Ammon's horn (tissue), 1 donor: ENCODE data around the gene METTL2A.
A peak's percentile ranks its signal among the peaks of the same experiment; 100 is the strongest.
"Not testable (repeated sequence)": the region's sequence is repeated elsewhere in the genome, so short reads cannot be mapped to it uniquely, and the experiment has no call there.

Experiments
- DNase-seq: peaks from one replicate; pipeline ENCODE4 v3.0.0-alpha.2; 2016; ENCODE audit warnings: low spot score

The METTL2A gene, protein sequence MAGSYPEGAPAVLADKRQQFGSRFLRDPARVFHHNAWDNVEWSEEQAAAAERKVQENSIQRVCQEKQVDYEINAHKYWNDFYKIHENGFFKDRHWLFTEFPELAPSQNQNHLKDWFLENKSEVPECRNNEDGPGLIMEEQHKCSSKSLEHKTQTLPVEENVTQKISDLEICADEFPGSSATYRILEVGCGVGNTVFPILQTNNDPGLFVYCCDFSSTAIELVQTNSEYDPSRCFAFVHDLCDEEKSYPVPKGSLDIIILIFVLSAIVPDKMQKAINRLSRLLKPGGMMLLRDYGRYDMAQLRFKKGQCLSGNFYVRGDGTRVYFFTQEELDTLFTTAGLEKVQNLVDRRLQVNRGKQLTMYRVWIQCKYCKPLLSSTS

DNA sequence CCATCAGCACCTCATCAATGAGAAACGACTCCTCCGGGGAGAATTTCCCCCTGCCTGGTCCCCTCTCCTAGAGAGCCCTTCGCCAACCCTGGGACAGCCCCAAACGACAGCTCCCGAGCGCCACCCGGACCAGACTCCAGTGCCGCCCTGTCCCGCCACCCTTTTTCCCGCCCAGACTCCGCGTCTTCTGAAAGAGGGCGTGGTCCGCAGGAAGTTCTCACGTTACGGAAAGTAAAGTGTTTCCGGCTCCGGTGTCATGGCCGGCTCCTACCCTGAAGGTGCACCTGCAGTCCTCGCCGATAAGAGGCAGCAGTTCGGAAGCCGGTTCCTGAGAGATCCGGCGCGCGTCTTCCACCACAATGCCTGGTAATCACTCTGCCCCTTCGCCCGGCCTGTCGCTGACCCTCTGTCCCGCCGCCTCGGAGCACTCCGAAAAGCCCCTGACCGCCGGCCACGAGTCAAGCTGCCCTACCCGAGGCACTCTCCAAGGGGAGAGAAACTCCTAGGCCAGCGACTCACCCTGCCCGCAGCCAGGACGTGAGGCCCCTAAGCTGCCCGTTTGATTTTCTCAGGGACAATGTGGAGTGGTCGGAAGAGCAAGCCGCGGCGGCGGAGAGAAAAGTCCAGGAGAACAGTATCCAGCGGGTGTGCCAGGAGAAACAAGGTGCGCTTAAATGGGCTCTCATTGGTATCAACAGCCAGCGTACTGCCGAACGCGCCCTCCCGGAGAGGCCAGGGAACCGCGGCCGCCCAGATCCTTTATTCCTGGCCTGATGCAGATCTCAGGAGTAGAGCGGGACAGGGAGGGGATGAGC, at the start of gene METTL2A:
Gene METTL2A, plus strand, starts transcription at position 251 of the 815 bp plus-strand sequence. Its CDS starts 6 bp downstream, at position 257.
- peak; percentile 89 for DNase-seq

DNA sequence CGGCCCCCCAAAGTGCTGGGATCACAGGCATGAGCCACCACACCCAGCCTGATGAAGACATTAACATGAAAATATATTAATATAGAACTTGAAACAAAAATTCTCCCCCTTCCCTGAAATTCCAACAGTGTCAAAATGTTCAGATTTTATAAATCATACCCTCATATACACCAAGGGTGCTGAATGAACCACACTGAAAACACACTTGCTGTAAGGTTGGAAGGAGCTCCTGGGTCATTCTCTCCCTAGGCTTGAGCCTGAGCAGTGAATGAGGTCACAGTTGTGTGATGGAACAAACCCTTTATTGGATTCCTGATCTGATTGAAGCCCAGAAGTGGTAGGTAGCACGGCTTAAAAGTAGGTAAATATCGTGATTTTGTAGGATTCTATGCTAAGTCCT, 43.4 kb upstream of the METTL2A start, which contains the start of gene EFCAB3:
Gene EFCAB3, plus strand, starts transcription at position 301 of the 400 bp plus-strand sequence. CDS start 2,427 bp downstream, outside the sequence.
- DNase-seq, result no peak

DNA sequence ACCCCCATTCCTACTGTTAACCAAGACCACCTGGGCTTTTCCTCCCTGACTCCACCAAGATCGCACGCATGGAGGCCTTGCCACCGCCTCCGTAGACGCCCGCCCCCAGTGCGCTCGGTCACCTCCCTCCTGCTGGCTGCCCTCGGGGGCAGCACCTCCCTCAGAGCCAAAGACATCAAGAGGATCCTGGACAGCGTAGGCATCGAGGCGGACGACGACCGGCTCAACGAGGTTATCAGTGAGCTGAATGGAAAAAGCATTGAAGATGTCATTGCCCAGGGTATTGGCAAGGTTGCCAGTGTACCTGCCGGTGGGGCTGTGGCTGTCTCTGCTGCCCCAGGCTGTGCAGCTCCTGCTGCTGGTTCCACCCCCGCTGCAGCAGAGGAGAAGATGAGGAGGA, 42.1 kb upstream of the METTL2A start:
- no peak for DNase-seq

DNA sequence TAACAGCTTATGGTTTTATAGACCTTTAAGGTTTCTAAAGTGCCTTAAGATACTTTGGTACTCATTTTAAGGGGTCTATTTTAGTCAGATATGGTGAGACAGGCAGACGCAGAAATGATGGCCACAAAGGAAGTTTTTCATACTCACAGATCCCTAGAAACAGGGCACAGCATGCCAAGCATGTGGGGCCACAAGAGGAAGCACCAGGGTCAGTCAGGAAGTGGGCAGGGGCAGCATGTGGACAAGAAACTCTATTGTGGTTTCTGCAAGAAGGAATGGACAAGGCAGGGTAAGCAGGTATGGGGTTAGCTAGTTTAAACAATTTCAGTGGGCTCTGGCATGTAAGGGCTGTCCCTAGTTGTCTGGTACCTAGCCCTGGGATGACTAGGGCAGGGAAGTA, 34.8 kb upstream of the METTL2A start:
- DNase-seq, result peak; percentile 14

DNA sequence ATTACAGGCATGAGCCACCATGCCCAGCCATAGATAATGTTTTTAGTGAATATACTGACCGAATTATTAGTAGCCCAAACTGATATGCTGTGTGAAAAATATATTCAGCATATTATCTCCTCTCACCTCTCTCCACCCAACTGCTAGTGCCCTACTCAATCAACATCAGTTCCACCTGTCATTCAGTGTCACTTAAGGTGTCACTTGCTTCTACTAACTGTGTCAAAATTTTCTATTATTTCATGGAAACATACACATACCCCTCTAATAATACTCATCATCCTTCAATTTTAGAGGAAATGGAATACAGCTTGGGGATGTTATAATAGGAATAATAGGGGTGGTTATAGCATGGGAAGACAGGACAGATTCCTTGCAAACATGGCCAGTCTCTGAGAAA, 30.8 kb upstream of the METTL2A start:
- DNase-seq, result no peak

DNA sequence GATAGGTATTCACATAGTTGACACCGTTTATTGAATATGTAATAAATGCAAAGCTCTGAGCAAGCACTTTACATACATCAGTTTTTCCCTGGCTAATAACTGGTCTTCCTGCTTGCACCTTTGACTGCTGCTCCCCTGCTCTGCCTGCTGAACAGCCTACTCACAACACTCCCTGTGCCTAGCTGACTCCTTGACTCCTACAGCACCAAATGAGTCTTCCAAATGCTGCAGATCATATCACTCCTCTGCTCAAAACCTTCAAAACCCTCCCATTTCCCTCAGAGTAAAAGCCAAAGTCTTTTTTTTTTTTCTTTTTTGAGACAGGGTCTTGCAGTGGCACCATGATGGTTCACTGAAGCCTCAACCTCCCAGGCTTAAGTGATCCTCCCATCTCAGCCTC, 24.8 kb upstream of the METTL2A start:
- no peak for DNase-seq

DNA sequence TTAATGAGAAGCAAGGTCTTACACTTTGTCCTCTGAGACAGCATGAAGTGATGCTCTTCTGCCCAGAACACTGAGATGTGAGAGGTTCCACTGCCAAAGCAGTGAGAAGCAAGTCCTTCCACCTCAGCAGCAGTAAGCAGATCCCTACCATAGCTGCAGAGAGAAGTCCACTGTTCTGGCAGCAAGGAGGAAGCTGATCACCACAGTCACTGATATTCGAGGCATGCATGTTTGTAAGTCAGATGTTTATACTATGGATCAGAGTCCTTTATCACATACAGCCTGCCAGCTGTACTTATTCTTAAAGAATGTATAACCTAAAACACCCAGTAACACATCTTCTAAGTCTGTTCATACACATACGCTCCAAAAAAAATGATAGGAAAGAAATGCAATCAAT, 18.2 kb upstream of the METTL2A start:
- DNase-seq, result no peak

DNA sequence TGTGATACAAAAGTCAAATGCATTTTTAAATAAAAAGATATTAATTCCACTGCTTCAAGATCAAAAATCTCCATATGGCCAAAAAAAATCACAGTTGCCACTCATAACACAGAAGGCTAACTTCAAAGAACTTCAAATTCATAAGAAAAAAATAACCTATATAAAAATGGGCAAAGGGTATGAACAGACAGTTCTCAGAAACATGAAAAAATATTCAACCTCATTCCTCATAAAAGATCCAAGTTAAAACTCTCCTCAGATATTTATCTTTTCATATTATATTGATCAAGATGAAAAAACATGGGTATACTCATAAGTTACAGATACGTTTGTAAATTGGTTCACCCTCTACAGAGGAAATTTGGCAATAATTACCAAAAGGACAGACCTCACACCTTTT, 10.6 kb upstream of the METTL2A start:
- not testable (repeated sequence) for DNase-seq

DNA sequence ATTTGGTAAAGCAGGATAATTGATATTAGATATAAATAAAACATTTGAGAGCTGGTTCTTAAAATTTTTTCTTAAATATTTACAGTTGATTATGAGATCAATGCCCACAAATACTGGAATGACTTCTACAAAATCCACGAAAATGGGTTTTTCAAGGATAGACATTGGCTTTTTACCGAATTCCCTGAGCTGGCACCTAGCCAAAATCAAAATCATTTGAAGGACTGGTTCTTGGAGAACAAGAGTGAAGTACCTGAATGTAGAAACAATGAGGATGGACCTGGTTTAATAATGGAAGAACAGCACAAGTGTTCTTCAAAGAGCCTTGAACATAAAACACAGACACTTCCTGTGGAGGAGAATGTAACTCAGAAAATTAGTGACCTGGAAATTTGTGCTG, 2.5 kb downstream of the METTL2A start:
- not testable (repeated sequence) for DNase-seq

DNA sequence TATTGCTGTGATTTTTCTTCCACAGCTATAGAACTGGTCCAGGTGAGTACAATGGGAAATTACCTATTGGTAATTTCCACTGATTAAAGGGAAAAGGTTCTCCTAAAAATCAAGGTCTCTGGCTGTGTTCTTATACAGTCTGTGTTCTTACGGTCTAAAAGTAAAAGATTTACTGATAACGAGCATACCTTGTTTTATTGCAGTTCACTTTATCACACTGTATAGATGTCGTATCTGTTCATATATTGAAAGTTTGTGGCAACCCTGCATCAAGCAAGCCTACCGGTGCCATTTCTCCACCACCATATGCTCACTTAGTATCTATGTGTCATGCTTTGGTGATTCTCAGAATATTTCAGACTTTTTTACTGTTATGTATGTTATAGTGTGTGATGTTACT, 11.6 kb downstream of the METTL2A start:
- not testable (repeated sequence) for DNase-seq

DNA sequence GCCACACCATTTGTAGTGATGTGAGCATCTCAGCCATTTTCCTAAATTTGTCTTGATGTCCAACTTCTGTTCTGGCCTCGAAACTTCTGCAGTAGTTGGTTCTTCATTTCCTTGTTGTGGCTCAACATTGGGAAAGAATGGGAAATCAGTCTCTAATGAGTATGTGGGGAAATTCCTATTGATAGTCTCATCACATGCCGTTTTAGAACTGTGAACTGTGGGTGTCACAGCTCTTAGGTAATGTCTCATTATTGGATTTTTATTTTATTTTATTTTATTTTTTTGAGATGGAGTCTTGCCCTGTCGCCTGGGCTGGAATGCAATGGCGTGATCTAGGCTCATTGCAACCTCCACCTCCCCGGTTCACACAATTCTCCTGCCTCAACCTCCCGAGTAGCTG, 17.5 kb downstream of the METTL2A start:
- DNase-seq, result not testable (repeated sequence)

DNA sequence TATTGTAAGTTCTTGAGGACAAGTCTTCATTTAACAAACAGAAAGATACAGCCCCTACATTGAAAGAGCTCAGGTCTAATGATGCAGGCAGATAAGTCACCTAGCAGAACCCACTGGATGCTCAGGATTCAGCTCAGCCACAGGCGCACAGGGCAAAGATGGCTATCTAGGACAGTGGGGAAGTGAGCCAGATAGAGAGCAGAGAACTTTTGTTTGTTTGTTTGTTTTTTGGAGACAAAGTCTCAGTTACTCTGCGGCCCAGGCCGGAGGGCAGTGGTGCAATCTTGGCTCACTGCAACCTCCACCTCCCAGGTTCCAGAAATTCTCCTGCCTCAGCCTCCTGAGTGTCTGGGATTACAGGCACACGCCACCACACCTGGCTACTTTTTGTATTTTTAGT, 20.4 kb downstream of the METTL2A start:
- DNase-seq, result no peak

DNA sequence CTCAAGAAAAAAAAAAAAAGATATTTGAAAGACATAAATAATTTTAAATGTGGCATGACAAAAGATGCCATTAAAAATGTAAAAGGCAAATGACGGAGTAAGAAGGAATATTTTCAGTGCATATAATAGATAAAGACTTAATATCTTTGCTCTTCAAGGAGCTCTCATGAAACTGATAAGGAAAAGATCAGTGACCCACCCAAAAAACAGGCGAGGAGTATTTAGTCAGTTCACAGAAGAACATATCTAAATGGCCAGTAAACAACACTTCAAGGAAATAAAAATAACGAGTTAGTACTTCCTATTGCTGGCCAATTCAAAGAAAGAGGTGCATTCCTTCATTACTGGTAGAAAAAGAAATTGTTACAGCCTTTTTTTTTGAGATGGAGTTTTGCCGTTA, 22.1 kb downstream of the METTL2A start:
- DNase-seq, result not testable (repeated sequence)

DNA sequence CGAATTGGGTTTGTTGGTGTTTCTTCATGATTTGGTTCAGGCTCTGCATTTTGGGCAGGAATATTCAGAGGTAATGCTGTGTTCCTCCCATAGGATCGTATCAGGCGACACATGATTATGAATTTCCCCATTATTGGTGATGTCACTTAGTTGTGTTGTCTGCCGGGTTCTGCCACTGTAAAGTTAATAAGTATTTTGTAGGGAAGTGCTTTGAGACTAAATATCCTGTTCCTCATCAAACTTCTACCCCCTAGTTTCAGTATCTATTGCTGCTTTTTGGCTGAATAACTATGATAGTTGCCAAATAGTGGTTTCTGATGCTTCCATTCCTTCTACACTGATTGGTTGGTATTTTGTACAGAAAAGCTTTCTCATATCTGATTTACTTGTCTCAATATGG, 28.5 kb downstream of the METTL2A start:
- not testable (repeated sequence) for DNase-seq

DNA sequence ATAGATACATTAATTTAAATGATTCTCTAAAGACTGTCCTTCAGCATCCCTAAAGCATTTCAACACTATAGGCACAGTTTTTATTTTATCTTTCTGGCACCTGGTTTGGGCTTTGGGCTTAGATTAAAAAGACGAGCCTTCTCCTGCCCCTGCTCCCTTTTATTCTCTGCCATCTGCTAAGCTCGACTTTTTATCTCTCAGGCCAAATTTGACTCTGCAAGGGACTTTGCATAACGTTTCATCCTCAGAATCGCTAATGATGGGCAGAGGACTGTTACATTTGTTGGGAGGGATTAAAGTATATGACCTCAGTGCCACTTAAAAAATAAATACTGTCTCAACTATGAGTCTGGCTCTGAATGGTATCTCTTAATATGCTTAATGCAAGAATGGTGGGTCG, 29.3 kb downstream of the METTL2A start:
- DNase-seq, result not testable (repeated sequence)

DNA sequence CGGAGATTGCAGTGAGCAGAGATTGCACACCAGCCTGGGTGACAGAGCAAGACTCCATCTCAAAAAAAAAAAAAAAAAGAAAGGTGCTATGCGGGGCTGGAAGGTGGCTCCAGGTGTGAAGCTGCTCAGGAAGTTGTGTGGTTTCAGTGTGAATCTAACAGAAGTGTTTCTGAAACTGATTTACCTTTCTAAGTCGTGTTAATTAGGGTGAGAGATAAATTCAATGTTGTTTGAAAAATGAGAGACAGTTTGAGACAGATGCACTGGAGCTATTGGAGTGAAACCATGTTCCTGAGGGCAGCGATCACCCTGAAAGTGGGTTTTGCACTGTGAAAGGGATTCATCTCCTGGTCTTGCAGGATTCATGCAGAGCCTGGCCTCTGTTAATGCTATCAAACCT, 30.0 kb downstream of the METTL2A start:
- DNase-seq, result not testable (repeated sequence)

DNA sequence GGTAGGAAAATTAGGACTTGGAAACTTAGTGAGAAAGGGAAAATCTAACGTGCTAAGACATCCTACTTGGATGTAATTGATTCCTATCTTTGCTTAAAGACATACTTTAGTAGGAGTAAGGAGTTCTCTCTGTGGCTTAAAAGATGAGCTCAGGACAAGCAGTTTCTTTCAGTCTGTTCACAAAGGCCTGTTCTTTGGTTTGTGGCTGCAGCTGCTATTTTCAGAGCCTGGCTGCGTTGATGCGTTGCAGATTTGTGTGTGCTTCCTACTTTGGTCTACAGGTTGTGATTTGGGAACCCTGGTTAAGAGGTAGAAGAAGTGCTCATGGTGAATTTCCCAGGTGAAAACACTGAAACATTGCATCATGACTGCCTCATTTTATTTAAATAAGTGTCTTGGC, 30.4 kb downstream of the METTL2A start:
- DNase-seq, result peak; percentile 14

DNA sequence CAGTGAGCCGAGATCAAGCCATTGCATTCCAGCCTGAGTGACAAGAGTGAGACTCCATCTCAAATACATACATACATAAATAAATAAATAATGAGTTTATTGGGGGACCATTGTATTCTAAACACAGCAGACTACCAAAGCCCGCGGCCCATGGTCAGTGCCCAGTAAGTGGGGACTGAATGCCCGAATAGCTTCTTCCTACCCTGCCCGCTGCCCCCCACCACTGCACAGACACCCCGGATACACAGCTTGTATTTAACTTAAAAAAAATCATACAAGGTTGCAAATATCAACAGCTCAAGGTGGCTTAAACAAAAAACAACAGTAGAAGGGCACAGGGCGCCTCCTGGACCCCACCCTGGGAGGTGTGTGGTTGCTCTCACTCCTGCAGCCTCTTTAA, 32.3 kb downstream of the METTL2A start:
- no peak for DNase-seq

DNA sequence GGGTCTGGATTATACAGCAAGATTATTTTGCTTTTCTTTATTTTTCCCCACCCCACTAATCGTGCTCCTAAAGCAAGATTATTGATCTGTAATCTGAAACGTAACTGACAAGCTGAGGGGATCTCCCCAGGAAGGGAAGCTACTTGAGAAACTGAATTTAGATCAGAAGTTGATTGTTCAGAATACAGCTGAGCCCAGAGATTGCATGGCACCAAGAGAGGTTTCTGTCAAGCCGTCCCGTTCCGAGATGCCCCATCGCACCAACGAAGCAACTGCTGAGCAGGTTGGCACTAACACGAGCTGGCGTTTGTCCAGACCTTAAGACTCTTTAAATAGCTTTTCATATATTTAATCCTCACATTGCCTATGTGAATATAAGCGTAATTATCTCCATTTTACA, 34.8 kb downstream of the METTL2A start:
- not testable (repeated sequence) for DNase-seq

DNA sequence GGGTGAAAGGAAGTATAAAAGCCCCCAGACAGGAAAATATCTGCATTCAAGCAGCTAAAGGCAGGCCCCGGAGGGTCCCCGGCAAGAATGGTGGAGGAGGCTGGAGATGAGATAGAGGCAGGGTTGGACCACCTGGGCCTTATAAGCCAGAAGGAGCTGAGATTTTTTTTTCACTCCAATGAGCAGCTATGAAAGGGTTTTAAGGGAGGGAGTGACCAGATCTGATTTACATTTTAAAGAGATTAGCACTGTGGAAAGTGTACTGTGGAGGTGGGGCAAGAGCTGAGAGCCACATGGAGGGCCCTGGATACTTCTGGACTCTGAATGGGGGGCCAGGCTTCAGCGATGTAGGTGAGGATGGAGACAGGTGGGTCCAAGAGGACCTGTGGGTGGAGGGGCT, 40.7 kb downstream of the METTL2A start:
- DNase-seq, result not testable (repeated sequence)

DNA sequence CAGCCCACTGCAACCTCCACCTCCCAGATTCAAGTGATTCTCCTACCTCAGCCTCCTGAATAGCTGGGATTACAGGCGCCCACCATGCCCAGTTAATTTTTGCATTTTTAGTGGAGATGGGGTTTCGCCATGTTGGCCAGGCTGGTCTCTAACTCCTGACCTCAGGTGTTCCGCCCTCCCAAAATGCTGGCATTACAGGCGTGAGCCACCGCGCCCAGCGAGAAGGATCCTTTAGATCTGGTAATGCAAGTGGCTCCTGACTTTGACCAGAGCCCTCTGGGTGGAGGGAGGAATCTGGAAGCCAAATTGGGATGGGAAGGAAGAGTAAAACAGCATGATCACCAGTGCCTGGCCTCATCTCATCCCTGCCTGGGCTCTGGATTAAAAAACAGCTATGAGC, 41.6 kb downstream of the METTL2A start:
- DNase-seq, result not testable (repeated sequence)

DNA sequence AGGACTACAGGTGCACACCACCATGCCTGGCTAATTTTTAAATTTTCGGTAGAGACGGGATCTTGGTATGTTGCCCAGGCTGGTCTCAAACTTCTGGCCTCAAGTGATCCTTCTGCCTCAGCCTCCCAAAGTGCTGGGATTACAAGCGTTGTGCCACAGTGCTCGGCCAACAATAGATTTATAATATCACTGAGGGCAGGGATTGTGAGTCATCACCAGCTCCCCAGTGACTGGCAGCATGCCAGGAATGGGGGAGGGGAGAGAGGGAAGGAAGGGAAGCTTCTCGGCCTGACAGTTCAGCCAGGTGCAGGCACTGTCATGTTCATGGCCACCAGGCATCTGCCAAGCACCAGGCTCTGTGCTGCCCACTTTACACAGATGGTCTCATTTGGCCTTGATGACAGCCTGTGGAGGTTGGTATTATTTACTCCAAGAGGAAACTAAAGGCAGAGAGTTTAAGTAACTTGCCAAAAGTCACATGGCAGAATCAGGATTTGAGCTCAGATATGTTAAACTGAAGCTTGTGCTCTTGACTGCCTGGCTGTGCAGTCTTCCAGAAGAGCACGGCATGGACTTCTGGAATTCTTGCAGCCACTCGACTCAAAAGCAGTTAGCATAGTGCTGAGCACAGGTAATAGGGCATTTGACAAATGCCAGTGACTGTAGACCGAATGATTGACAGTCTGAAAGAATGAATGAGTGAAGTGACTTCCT, 47.1 kb downstream of the METTL2A start:
- peak; percentile 25 for DNase-seq
